HG02973 (cell line): Measurements from ENCODE around the gene KAZN.

Experiments used
- ATAC-seq: cut with Tn5 transposase; IDR thresholded peaks from one replicate; pipeline ENCODE4 v1.9.1; 2021; ENCODE audit warnings: moderate library complexity; ENCODE audit not compliant: unreplicated experiment

KAZN gene

GRCh38 chr1:15064217-15064929 is 465.9 kb downstream of the KAZN start:
- ATAC-seq: no peak

DNA sequence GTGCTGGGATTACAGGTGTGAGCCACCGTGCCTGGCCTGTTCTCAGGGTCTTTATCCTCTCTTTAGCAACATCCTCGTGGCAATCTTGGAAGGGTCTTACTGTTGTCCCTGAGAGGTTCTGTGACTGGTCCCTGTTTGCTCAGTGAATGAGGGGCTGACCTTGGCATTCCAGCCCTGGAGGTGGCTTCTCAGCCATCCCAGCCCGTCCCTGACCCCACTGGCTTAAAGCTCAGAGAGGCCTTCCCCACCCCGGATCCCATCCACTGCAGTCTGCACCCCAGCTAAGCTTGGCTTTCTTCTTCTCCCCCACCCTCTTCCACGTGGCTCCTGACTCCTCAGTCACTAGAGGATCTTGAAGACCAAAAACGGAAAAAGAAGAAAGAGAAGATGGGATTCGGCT is 466.8 kb downstream of the KAZN start:
- ATAC-seq: no peak

DNA sequence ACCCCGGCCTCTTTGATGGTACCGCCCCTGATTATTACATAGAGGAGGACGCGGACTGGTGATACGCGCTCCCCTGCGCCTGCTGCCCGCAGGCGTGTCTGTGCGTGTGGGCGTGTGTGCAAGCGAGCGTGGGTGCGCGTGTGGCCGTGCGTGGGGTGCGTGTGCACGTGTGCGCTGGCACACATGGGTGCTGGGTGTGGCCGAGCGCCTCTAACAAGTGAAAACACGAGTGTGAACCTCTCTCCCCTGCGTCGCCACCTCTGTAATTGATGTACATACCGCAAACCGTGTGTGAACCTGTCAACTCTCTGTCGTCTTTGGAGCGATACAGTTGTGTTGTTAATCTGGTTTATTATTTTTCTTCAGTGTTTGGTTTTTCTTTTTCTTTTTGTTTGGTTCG is 467.3 kb downstream of the KAZN start:
- ATAC-seq: no peak

- no peak for ATAC-seq
Observed at GRCh38 chr1:15066191-15066590, 467.7 kb downstream of the KAZN start.

- ATAC-seq: no peak
Observed at GRCh38 chr1:15067148-15067547, 468.7 kb downstream of the KAZN start.

GRCh38 chr1:15068152-15068551 is 469.7 kb downstream of the KAZN start:
- ATAC-seq: no peak

GRCh38 chr1:15068997-15069396 is 470.5 kb downstream of the KAZN start:
- ATAC-seq: no peak

DNA sequence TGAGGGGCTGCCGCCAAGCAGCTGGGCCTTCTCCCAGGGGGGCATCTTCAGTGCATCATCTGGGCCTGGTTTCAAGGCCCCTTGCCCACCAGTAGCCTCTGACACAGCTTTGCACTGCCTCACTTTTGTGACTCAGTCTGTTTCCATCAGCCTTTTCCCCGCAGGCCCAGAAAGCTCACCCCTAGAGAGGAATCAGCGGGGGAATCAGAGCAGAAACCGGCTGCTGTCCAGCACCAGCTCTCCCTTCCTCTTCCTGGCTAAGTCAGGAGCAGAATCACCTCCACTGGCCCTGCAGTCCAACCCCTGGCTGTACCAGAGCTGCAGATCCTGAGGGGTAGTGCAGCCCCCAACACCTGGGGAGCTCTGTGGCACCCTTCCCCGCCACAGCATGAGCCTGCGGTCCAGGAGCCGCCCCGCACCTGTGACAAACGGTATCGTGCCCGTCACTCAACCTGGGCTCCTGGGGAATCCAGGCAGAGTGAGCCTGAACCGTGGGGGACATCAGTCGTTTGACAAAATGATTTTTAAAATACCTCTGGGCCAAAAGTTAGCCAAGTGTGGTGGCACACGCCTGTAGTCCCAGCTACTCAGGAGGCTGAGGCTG is 471.8 kb downstream of the KAZN start:
- ATAC-seq: no peak

- ATAC-seq: no peak
Observed at GRCh38 chr1:15071936-15072335, 473.5 kb downstream of the KAZN start.

GRCh38 chr1:15073799-15074308 is 475.4 kb downstream of the KAZN start:
- ATAC-seq: no peak

GRCh38 chr1:15075175-15075574 is 476.7 kb downstream of the KAZN start:
- no peak for ATAC-seq

- no peak for ATAC-seq
Observed at GRCh38 chr1:15075817-15076216, 477.3 kb downstream of the KAZN start.

DNA sequence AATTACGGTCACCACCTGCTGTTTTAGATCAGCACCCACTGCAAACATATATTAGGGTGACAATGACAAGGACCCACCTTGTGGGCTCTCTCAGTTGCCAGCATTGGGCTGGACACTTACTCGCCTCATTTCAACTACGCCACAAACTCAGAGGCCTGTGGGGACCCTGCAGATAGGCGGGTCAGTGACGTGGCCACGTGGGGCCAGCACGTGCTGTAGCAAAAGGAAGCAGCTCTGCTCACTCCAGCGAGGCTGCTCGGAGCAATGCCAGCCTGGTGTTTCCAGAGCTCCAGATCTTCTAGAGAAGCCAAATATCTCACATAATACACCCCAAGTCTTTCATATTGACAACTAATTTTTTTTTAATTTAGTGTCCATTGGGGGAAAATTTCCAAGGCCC is 478.3 kb downstream of the KAZN start:
- no peak for ATAC-seq

- no peak for ATAC-seq
Observed at GRCh38 chr1:15077384-15077783, 478.9 kb downstream of the KAZN start.

- ATAC-seq: no peak
Observed at GRCh38 chr1:15080328-15081007, 482.0 kb downstream of the KAZN start.

GRCh38 chr1:15081102-15081501 is 482.6 kb downstream of the KAZN start:
- ATAC-seq: no peak

GRCh38 chr1:15083578-15083977 is 485.1 kb downstream of the KAZN start:
- no peak for ATAC-seq

- ATAC-seq: no peak
Observed at GRCh38 chr1:15088281-15088971, 489.9 kb downstream of the KAZN start.

GRCh38 chr1:15089258-15089992 is 490.9 kb downstream of the KAZN start:
- ATAC-seq: no peak

DNA sequence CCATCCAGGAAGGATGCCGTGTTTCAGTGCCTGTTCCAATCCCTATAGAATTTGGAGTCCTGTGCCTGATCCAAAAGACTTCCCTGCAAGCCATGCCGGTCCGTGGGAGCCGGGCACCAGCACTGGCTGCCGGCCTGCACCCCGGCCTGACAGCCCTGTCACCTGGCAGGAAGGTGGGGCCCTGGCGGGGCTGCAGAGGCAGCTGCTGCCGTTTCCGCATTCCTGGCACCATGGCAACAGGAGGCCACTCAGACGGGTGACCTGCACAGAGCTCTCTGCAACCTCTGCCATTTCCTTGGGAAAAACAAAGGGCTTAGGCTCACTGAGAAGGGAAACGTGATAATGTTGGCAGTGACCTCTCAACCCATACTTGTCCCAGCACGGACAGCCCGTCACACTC is 491.9 kb downstream of the KAZN start:
- ATAC-seq: no peak

DNA sequence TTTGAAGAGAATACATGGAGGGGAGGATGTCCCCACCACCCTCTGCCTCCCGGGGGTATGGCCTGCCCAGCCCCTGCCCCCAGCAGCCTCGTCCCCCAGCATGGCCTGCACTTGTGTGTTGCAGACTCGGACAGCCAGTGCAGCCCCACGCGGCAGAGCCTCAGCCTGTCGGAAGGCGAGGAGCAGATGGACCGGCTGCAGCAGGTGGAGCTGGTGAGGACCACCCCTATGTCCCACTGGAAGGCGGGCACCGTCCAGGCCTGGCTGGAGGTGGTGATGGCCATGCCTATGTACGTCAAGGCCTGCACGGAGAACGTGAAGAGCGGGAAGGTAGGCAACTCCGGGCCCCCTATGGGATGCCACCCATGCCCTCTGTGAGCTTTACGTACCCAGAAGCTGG is 495.6 kb downstream of the KAZN start:
- ATAC-seq: no peak
